Measurements from ENCODE around the gene THG1L.

GRCh38 chr5:157682257-157682656 lies 49.0 kb upstream of the THG1L start:
- TF ChIP-seq EZH2phosphoT487 (IDR thresholded peaks at IDR 0.05; ENCODE audit: borderline replicate concordance) (no peak), CTCF (conservative IDR thresholded peaks at IDR 0.05; ENCODE audit: low read length) (no peak)
